Adrenal gland (tissue), 12 donors: Measurements from ENCODE around the gene ATP8A2. TPM values are rescaled to one million over a fixed set of nuclear protein-coding genes. Genes with fewer than 3 reads are reported as not detected.
A peak's percentile ranks its signal among the peaks of the same experiment; 100 is the strongest.

Experiments
- DNase-seq, 7 donors: peaks; one replicate each; pipeline ENCODE4 v3.0.0-alpha.2; 2019 to 2020
- H3K27ac ChIP-seq, 5 donors: fragments of 200-600 bp; sonication (generic) in 4 of 5; 1 replicate in 3 of 5; 2 replicates in 2 of 5; pipeline versions ENCODE4 v1.5.1 to v1.8.0; 2016 to 2020; ENCODE audit warnings: mild to moderate bottlenecking in 1 of 5
- H3K27me3 ChIP-seq: fragments of 200-600 bp; 2 replicates; pipeline ENCODE4 v1.8.0; 2021
- H3K36me3 ChIP-seq, 2 donors: fragments of 200-600 bp; replicated peaks in 1 of 2; 1 replicate in 1 of 2; 2 replicates in 1 of 2; pipeline versions ENCODE4 v1.5.1 to v1.8.0; 2018 to 2022
- H3K4me1 ChIP-seq, 2 donors: fragments of 200-600 bp; replicated peaks in 1 of 2; 1 replicate in 1 of 2; 2 replicates in 1 of 2; pipeline versions ENCODE4 v1.5.1 to v1.8.0; 2018 to 2021
- H3K4me3 ChIP-seq, 4 donors: fragments of 200-600 bp; sonication (generic) in 3 of 4; one replicate each; pipeline ENCODE4 v1.5.1; 2016 to 2018
- H3K9me3 ChIP-seq, 3 donors: fragments of 200-600 bp; sonication (generic) in 1 of 3; replicated peaks in 1 of 3; 1 replicate in 2 of 3; 2 replicates in 1 of 3; pipeline versions ENCODE4 v1.5.1 to v1.8.0; 2016 to 2021
- POLR2A ChIP-seq, 2 donors: fragments of 450-650 bp; IDR thresholded peaks; one replicate each; pipeline ENCODE4 v1.6.1; 2017; ENCODE audit warnings: antibody characterized with exemption in 2 of 2, mild to moderate bottlenecking in 2 of 2, moderate library complexity in 1 of 2
- WGBS, 4 donors: extraction: QIAGEN DNeasy Blood & Tissue Kit in 2 of 4; methylation state at CpG; one replicate each; pipeline versions ENCODE4 v1.1.5 to v1.1.7; 2013 to 2017; 5-methylcytosine and 5-hydroxymethylcytosine counted together
- intact Hi-C, 2 donors: fragments of 100-400 bp; cut with DNase I; formaldehyde crosslinking; loops; one replicate each; pipeline versions ENCODE4 v1.14.1 to v1.15.0; 2022 to 2023
- polyA plus RNA-seq, 3 donors: library from polyadenylated mRNA; stranded (reverse); fragments of 200-250 nt in 2 of 3; fragments of 350-450 nt in 1 of 3; fragmentation: Illumina TruSeq in 1 of 3; extraction: RNeasy Lipid Tissue Mini Kit (QIAGEN cat#74804) in 1 of 3; gene quantifications; one replicate each; pipeline ENCODE4 v1.2.3, GENCODE V29; 2013 to 2014
- total RNA-seq, 9 donors: library from RNA; depleted of rRNA in 4 of 9; stranded (reverse); fragments of >200 nt in 4 of 9; fragments of 120-200 nt in 1 of 9; fragmentation: NEBNext Ultra II Directional in 1 of 9; extraction: Animal tissue kit (Norgen Biotek cat#: 25700) in 1 of 9; gene quantifications; one replicate each; pipeline versions ENCODE4 v1.1.0 to v1.2.4, GENCODE V29; 2013 to 2023
- TF ChIP-seq, protein P1 (sequence below), 6 experiments: fragments of 450-650 bp in 4 of 6; fragments of 200-600 bp in 2 of 6; sonication (generic) in 1 of 6; IDR thresholded peaks; 1 replicate in 5 of 6; 2 replicates in 1 of 6; pipeline versions ENCODE4 v1.5.1 to v1.8.0; 2016 to 2021; ENCODE audit warnings: antibody characterized with exemption in 6 of 6, mild to moderate bottlenecking in 2 of 6, moderate library complexity in 1 of 6
- donor health status: healthy with polysubstance abuse.
- donor health status: Bipolar disorder and iron deficiency.
- donor health status: DM: yes; HTN: yes; CAD: no.
- donor health status: DM: no; HTN: no; CAD: no.
- donor health status: DM: no; HTN: no; CAD: no.
- donor health status: DM: yes; HTN: yes; CAD: no.

The ATP8A2 gene
- total and polyA plus RNA-seq, 12 donors = 0.77 to 14.0 (median 4.3) TPM

DNA sequence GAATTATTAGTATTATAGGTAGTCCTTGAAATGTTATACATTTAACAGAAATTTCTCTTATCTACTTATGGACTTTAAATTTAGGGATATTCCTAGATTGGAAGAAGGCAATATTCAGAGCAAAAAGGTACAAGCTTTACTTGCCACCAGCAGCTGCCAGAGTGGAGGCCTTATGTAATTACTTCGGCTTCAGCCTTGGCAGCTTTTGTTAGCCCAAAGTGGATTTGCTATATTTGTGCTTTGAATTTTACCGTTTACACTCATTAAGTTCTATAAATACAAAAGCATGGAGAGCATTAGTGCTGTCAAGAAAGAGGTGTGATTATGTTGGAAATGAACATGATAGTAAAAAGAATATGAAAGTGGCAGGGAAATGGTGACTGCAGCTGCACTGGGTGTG is 319.9 kb downstream of the ATP8A2 start:
- 76 to 86% (median 81%) methylated on average over 2 of the region's 2 CpGs for WGBS, 4 donors
- Histone ChIP-seq H3K36me3 (no peaks in the 10 kb centered on the region), H3K4me1 (no peaks in the 10 kb centered on the region), H3K9me3 (no peaks in the 10 kb centered on the region), H3K27me3 (no peaks in the 10 kb centered on the region), H3K4me3 (no peak overlapping the region), H3K27ac (no peak overlapping the region)
- intact Hi-C loops = no loop called here
- TF ChIP-seq POLR2A (IDR thresholded peaks at IDR 0.05) = no peak
- TF ChIP-seq, protein P1, sequence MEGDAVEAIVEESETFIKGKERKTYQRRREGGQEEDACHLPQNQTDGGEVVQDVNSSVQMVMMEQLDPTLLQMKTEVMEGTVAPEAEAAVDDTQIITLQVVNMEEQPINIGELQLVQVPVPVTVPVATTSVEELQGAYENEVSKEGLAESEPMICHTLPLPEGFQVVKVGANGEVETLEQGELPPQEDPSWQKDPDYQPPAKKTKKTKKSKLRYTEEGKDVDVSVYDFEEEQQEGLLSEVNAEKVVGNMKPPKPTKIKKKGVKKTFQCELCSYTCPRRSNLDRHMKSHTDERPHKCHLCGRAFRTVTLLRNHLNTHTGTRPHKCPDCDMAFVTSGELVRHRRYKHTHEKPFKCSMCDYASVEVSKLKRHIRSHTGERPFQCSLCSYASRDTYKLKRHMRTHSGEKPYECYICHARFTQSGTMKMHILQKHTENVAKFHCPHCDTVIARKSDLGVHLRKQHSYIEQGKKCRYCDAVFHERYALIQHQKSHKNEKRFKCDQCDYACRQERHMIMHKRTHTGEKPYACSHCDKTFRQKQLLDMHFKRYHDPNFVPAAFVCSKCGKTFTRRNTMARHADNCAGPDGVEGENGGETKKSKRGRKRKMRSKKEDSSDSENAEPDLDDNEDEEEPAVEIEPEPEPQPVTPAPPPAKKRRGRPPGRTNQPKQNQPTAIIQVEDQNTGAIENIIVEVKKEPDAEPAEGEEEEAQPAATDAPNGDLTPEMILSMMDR (IDR thresholded peaks at IDR 0.05) = no peak
- no peak for DNase-seq

DNA sequence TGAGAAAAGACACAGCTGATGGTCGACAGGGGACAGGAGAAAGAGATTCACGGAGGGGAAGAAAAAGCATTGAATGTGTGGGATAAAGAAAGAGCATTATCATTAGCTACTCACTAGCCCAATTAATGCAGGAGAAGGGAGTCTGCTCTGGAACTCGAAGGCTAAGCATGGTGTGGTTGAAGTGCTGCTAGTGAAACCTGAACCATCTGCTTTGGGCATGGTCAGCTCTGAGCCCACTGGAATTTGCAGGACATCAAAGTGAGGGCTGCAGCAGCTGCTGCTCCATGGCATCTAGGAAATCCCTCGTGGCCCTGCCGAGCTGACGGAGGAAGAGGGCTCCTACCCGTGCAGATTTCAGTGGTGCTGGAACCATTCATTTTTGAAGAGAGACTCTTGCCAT is 320.3 kb downstream of the ATP8A2 start:
- Histone ChIP-seq H3K9me3 (no peaks in the 10 kb centered on the region), H3K27ac (no peak overlapping the region), H3K4me1 (no peaks in the 10 kb centered on the region), H3K36me3 (no peaks in the 10 kb centered on the region), H3K27me3 (no peaks in the 10 kb centered on the region), H3K4me3 (no peak overlapping the region)
- intact Hi-C loops = no loop called here
- DNase-seq = no peak
- 61 to 63% (median 61%) methylated on average over 7 of the region's 7 CpGs for WGBS, 4 donors
- TF ChIP-seq, protein P1 (IDR thresholded peaks at IDR 0.05) = no peak
- TF ChIP-seq POLR2A (IDR thresholded peaks at IDR 0.05) = no peak

DNA sequence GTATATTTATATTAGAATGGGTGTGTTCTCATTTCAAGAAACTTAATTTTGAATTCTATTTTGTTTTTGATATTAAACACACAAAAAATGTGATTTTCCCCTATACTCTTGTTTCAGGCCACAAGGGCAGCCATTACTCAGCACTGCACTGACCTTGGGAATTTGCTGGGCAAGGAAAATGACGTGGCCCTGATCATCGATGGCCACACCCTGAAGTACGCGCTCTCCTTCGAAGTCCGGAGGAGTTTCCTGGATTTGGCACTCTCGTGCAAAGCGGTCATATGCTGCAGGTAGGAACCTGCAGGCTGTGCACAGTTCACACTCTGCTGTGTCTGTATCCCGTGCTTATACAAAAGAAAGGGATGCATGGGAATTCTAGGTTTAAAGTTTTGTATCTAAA is 327.3 kb downstream of the ATP8A2 start:
- 53 to 65% (median 56%) methylated on average over 9 of the region's 9 CpGs for WGBS, 4 donors
- TF ChIP-seq, protein P1 (IDR thresholded peaks at IDR 0.05) = no peak
- TF ChIP-seq POLR2A (IDR thresholded peaks at IDR 0.05) = no peak

DNA sequence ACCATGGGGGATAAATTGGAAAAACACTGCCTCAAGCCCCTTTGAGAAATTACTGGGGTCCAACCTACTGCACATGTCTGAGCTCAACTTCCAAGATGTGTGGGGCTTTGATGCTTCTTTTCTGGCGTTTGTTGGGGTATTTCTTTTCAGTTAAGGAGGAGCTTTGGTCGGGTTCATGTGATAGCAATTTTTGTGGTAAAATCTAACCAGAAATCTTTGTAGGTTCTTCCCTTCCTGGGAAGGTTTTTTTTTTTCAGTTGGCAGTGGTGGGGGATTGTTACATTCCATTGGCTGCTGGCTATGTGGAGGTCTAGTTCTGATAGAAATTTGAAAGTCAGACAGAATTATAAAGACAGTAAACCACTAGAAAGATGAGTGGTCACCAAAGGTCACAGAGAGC is 327.8 kb downstream of the ATP8A2 start:
- DNase-seq = no peak
- TF ChIP-seq POLR2A (IDR thresholded peaks at IDR 0.05) = no peak
- TF ChIP-seq, protein P1 (IDR thresholded peaks at IDR 0.05) = no peak
- H3K4me3 ChIP-seq = no peak overlapping the region
- no peaks in the 10 kb centered on the region for H3K9me3 ChIP-seq
- no peak overlapping the region for H3K27ac ChIP-seq
- intact Hi-C loops = no loop called here
- no peaks in the 10 kb centered on the region for H3K27me3 ChIP-seq
- H3K4me1 ChIP-seq = no peaks in the 10 kb centered on the region
- no peaks in the 10 kb centered on the region for H3K36me3 ChIP-seq
- 57 to 77% (median 71%) methylated on average over 2 of the region's 2 CpGs for WGBS, 4 donors

More for the DNA sequence above, 327.3 kb downstream of the ATP8A2 start:
- H3K36me3 ChIP-seq = no peaks in the 10 kb centered on the region
- no peaks in the 10 kb centered on the region for H3K4me1 ChIP-seq
- H3K27me3 ChIP-seq = no peaks in the 10 kb centered on the region
- peak; percentile 20 to 60 (median 56) for DNase-seq
- H3K27ac ChIP-seq = no peak overlapping the region
- intact Hi-C loops = no loop called here
- H3K9me3 ChIP-seq = no peaks in the 10 kb centered on the region
- H3K4me3 ChIP-seq = no peak overlapping the region
